ENCODE results near the gene IL31. TPM values are rescaled to one million over a fixed set of nuclear protein-coding genes. Genes with fewer than 3 reads are reported as not detected.
A peak's percentile ranks its signal among the peaks of the same experiment; 100 is the strongest.

IL31 gene
- total and polyA plus RNA-seq, 2 donors, result 0.05 to 0.14 TPM

DNA sequence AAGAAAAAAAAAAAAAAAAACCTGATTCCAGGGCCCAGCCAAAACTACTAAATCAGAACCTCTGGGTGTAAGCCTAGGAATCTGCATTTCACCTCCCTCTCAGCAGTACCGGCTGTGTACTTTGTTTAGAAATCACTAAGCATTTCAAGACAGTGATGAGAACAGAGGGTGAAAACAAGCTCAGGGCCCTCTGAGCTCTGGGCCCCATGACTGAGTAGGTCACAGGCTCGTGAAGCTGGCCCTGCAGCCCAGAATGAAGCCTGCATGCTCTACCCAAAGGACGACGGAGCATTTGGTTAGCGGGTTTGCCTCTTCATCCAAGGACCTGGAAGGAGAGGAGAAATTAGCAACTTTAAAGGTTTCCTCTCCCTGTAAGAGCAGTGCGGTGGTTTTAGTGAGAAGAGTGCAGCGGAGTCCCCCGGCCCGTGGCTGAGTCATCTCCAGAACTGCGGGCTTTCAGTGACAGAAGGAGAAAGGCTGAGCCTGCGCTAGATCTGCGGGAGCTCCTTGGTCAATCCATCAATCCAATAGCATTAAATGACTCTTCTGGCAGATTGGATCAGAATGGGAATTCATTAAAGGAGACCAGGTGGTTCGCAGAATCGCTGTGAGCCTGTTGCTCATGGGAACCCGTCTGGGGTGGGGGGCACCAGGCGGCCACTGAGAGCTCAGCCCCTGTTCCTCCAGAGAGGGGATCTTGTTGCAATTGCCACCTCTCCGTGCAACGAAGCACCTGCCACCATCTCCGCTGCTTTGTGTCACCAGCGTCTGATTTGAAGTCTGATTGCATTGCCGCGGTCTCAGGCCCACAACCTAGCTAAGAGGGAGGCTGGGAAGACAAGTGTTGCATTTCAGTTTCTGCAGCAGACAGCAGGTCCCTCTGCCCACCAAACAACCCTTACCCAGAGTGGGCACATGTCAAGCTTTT is 7.3 kb downstream of the IL31 start:
- Histone ChIP-seq H3K4me3 (ENCODE audit: low read length in 2 of 2) (no peak overlapping the region), H3K27ac (ENCODE audit: low read depth in 1 of 2, low read length in 1 of 2) (no peak overlapping the region), H3K4me1 (ENCODE audit: control insufficient read depth in 2 of 2, insufficient read depth in 2 of 2, low read length in 2 of 2) (no peaks in the 10 kb centered on the region), H3K36me3 (ENCODE audit: control insufficient read depth in 2 of 2, insufficient read depth in 2 of 2, low read length in 1 of 2) (no peaks in the 10 kb centered on the region), H3K9me3 (ENCODE audit: control insufficient read depth in 2 of 2, insufficient read depth in 1 of 2, low read length in 1 of 2) (no peaks in the 10 kb centered on the region), H3K27me3 (ENCODE audit: control insufficient read depth in 2 of 2, insufficient read depth in 1 of 2, low read length in 1 of 2) (no peaks in the 10 kb centered on the region)
- 90% methylated on average over 22 of the region's 22 CpGs for WGBS
- DNase-seq (ENCODE audit: low read depth in 6 of 9, low spot score in 9 of 9), result no peak

DNA sequence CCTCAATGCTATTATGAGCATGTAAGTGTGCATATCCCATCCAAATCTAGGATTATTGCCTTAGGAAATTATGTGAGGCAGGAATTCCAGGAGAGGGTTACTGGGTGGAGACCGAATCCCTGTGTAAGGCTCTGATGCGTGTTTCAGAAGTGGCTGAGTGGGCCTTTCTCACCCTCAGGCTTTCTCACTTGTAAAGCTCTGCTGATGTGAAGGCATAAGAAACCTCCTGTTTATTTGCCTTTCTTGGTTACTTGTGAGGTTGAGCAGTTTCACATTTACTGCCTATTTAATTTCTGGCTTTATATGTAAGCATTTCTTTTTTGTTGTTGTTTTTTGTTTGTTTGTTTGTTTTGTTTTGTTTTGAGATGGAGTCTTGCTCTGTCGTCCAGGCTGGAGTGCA is 11.0 kb downstream of the IL31 start:
- no peaks in the 10 kb centered on the region for H3K36me3 ChIP-seq (ENCODE audit: control insufficient read depth in 2 of 2, insufficient read depth in 2 of 2, low read length in 1 of 2)
- no peaks in the 10 kb centered on the region for H3K27me3 ChIP-seq (ENCODE audit: control insufficient read depth in 2 of 2, insufficient read depth in 1 of 2, low read length in 1 of 2)
- 98% methylated on average over 3 of the region's 3 CpGs for WGBS
- no peak overlapping the region for H3K27ac ChIP-seq (ENCODE audit: low read depth in 1 of 2, low read length in 1 of 2)
- no peaks in the 10 kb centered on the region for H3K4me1 ChIP-seq (ENCODE audit: control insufficient read depth in 2 of 2, insufficient read depth in 2 of 2, low read length in 2 of 2)
- H3K4me3 ChIP-seq (ENCODE audit: low read length in 2 of 2), result no peak overlapping the region
- no peak for DNase-seq (ENCODE audit: low read depth in 6 of 9, low spot score in 9 of 9)
- no peaks in the 10 kb centered on the region for H3K9me3 ChIP-seq (ENCODE audit: control insufficient read depth in 2 of 2, insufficient read depth in 1 of 2, low read length in 1 of 2)

DNA sequence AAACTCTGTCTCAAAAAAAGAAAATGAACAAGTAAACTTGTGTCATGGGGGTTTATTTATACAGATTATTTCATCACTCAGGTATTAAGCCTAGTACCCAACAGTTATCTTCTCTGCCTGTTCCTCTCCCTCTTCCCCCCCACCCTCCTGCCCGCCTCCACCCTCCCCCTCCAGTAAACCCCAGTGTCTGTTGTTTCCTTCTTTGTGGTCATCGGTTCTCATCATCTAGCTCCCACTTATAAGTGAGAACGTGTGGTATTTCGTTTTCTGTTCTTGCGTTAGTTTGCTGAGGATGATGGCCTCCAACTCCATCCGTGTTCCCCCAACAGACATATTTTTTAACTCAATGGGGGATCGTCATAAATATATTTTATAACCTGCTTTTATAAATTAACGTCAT is 12.3 kb downstream of the IL31 start:
- WGBS, result 35% methylated on average over 8 of the region's 8 CpGs
- no peaks in the 10 kb centered on the region for H3K4me1 ChIP-seq (ENCODE audit: control insufficient read depth in 2 of 2, insufficient read depth in 2 of 2, low read length in 2 of 2)
- no peaks in the 10 kb centered on the region for H3K9me3 ChIP-seq (ENCODE audit: control insufficient read depth in 2 of 2, insufficient read depth in 1 of 2, low read length in 1 of 2)
- no peak overlapping the region for H3K4me3 ChIP-seq (ENCODE audit: low read length in 2 of 2)
- no peak overlapping the region for H3K27ac ChIP-seq (ENCODE audit: low read depth in 1 of 2, low read length in 1 of 2)
- H3K36me3 ChIP-seq (ENCODE audit: control insufficient read depth in 2 of 2, insufficient read depth in 2 of 2, low read length in 1 of 2), result no peaks in the 10 kb centered on the region
- no peaks in the 10 kb centered on the region for H3K27me3 ChIP-seq (ENCODE audit: control insufficient read depth in 2 of 2, insufficient read depth in 1 of 2, low read length in 1 of 2)
- peak in 1 of 9 donors; percentile 13 for DNase-seq (ENCODE audit: low read depth in 6 of 9, low spot score in 9 of 9)

DNA sequence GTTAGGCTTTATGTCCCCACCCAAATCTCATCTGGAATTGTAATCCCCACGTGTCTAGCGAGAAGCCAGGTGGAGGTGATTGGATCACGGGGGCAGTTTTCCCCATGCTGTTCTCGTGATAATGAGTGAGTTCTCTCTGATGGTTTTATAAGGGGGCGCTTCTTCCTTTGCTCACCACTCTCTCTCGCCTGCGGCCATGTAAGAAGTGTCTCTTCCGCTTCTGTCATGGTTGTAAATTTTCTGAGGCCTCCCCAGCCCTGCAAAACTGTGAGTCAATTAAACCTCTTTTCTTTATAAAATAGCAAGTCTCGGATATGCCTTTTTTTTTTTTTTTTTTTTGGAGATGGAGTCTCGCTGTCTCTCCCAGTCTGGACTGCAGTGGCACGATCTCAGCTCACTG is 13.3 kb downstream of the IL31 start:
- 94% methylated on average over 11 of the region's 11 CpGs for whole genome bisulfite sequencing
- no peaks in the 10 kb centered on the region for H3K36me3 ChIP-seq (ENCODE audit: control insufficient read depth in 2 of 2, insufficient read depth in 2 of 2, low read length in 1 of 2)
- no peak overlapping the region for H3K27ac ChIP-seq (ENCODE audit: low read depth in 1 of 2, low read length in 1 of 2)
- H3K9me3 ChIP-seq (ENCODE audit: control insufficient read depth in 2 of 2, insufficient read depth in 1 of 2, low read length in 1 of 2), result no peaks in the 10 kb centered on the region
- no peaks in the 10 kb centered on the region for H3K27me3 ChIP-seq (ENCODE audit: control insufficient read depth in 2 of 2, insufficient read depth in 1 of 2, low read length in 1 of 2)
- no peak for DNase-seq (ENCODE audit: low read depth in 6 of 9, low spot score in 9 of 9)
- H3K4me1 ChIP-seq (ENCODE audit: control insufficient read depth in 2 of 2, insufficient read depth in 2 of 2, low read length in 2 of 2), result no peaks in the 10 kb centered on the region
- no peak overlapping the region for H3K4me3 ChIP-seq (ENCODE audit: low read length in 2 of 2)

DNA sequence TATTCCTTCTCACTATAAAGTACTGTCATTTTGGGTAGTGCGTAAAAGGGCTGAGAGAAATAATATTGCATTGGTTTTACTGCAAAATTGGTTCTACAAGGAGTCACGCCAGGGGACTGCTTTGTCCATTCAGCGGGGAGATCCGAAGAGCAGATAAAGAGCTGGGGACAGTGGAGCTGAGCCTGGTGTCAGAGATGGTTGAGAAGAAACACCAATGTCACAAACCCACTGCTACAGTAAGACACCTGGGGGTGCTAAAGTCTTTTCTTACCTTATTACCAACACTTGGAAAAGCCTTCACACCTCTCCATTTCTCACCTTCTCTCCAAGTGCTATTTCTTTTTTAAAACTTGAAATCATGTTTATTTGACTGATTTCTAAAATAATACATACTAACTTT is 14.1 kb downstream of the IL31 start:
- Histone ChIP-seq H3K4me1 (ENCODE audit: control insufficient read depth in 2 of 2, insufficient read depth in 2 of 2, low read length in 2 of 2) (no peaks in the 10 kb centered on the region), H3K4me3 (ENCODE audit: low read length in 2 of 2) (no peak overlapping the region), H3K27ac (ENCODE audit: low read depth in 1 of 2, low read length in 1 of 2) (no peak overlapping the region), H3K36me3 (ENCODE audit: control insufficient read depth in 2 of 2, insufficient read depth in 2 of 2, low read length in 1 of 2) (no peaks in the 10 kb centered on the region), H3K27me3 (ENCODE audit: control insufficient read depth in 2 of 2, insufficient read depth in 1 of 2, low read length in 1 of 2) (no peaks in the 10 kb centered on the region), H3K9me3 (ENCODE audit: control insufficient read depth in 2 of 2, insufficient read depth in 1 of 2, low read length in 1 of 2) (no peaks in the 10 kb centered on the region)
- 72% methylated on average over 4 of the region's 4 CpGs for WGBS
- no peak for DNase-seq (ENCODE audit: low read depth in 6 of 9, low spot score in 9 of 9)

DNA sequence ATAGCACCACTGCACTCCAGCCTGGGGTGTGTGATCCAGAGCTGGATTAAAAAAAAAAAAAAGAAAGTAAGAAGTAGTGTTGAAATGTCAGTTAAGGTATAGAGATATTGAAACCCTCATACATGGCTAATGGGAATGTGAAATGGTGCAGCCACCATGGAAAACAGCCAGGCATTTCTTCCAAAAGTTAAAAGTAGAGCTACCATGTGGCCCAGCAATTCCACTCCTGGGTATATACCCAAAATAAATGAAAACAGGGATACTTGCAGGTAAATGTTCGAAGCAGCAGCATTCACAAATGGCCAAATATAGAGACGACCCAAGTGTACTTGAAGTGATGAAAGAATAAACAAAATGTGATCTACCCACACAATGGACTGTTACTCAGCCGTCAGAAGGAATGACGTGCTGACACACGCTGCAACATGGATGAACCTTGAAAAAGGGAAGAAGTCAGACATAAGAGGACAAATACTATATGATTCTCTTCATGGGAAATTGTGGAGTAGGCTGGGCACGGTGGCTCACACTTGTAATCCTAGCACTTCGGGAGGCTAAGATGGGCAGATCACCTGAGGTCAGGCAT is 15.2 kb downstream of the IL31 start:
- Histone ChIP-seq H3K27ac (ENCODE audit: low read depth in 1 of 2, low read length in 1 of 2) (no peak overlapping the region), H3K9me3 (ENCODE audit: control insufficient read depth in 2 of 2, insufficient read depth in 1 of 2, low read length in 1 of 2) (no peaks in the 10 kb centered on the region), H3K36me3 (ENCODE audit: control insufficient read depth in 2 of 2, insufficient read depth in 2 of 2, low read length in 1 of 2) (no peaks in the 10 kb centered on the region), H3K4me3 (ENCODE audit: low read length in 2 of 2) (no peak overlapping the region), H3K27me3 (ENCODE audit: control insufficient read depth in 2 of 2, insufficient read depth in 1 of 2, low read length in 1 of 2) (no peaks in the 10 kb centered on the region), H3K4me1 (ENCODE audit: control insufficient read depth in 2 of 2, insufficient read depth in 2 of 2, low read length in 2 of 2) (no peaks in the 10 kb centered on the region)
- WGBS, result 95% methylated on average over 7 of the region's 7 CpGs
- DNase-seq (ENCODE audit: low read depth in 6 of 9, low spot score in 9 of 9), result no peak

DNA sequence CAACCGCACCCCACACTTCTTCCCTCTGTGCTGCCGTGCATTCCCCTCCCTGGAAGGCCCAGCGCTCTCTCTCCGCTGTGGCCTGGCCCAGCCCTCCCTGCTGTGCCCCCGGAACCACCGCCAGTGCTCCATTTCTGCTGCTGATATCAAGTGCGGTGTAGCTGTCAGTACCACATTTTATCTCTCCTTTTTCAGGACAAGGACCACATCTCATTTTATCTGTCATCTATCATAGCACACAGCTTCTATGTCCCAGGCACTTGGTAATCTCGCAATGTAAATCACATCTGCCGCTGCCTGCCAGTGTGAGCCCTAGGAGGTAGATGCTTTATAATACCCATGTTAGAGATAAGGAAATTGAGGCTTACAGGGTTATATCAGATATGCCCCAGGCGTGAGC is 18.3 kb downstream of the IL31 start:
- Histone ChIP-seq H3K27ac (ENCODE audit: low read depth in 1 of 2, low read length in 1 of 2) (no peak overlapping the region), H3K36me3 (ENCODE audit: control insufficient read depth in 2 of 2, insufficient read depth in 2 of 2, low read length in 1 of 2) (no peaks in the 10 kb centered on the region), H3K9me3 (ENCODE audit: control insufficient read depth in 2 of 2, insufficient read depth in 1 of 2, low read length in 1 of 2) (no peaks in the 10 kb centered on the region), H3K27me3 (ENCODE audit: control insufficient read depth in 2 of 2, insufficient read depth in 1 of 2, low read length in 1 of 2) (no peaks in the 10 kb centered on the region), H3K4me1 (ENCODE audit: control insufficient read depth in 2 of 2, insufficient read depth in 2 of 2, low read length in 2 of 2) (no peaks in the 10 kb centered on the region), H3K4me3 (ENCODE audit: low read length in 2 of 2) (no peak overlapping the region)
- no peak for DNase-seq (ENCODE audit: low read depth in 6 of 9, low spot score in 9 of 9)
- WGBS, result 93% methylated on average over 10 of the region's 10 CpGs

DNA sequence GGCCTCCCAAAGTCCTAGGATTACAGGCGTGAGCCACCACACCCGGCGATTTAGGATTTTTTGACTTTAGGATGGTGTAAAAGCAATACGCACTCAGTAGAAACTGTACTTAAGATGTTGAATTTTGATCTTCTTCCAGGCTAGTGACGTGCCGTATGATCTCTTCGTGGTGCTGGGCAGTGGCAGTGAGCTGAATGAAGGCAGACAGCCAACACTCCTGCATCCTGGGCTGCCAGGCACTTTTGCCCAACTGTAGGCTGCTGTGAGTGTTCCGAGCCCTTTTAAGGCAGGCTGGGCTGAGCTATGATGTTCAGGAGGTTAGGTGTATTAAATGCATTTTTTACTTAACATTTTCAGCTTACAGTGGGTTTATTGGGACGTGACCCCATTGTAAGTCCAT is 21.3 kb downstream of the IL31 start:
- Histone ChIP-seq H3K9me3 (ENCODE audit: control insufficient read depth in 2 of 2, insufficient read depth in 1 of 2, low read length in 1 of 2) (no peaks in the 10 kb centered on the region), H3K36me3 (ENCODE audit: control insufficient read depth in 2 of 2, insufficient read depth in 2 of 2, low read length in 1 of 2) (no peaks in the 10 kb centered on the region), H3K27ac (ENCODE audit: low read depth in 1 of 2, low read length in 1 of 2) (no peak overlapping the region), H3K4me3 (ENCODE audit: low read length in 2 of 2) (no peak overlapping the region), H3K4me1 (ENCODE audit: control insufficient read depth in 2 of 2, insufficient read depth in 2 of 2, low read length in 2 of 2) (no peaks in the 10 kb centered on the region), H3K27me3 (ENCODE audit: control insufficient read depth in 2 of 2, insufficient read depth in 1 of 2, low read length in 1 of 2) (no peaks in the 10 kb centered on the region)
- 98% methylated on average over 9 of the region's 9 CpGs for WGBS
- no peak for DNase-seq (ENCODE audit: low read depth in 6 of 9, low spot score in 9 of 9)

DNA sequence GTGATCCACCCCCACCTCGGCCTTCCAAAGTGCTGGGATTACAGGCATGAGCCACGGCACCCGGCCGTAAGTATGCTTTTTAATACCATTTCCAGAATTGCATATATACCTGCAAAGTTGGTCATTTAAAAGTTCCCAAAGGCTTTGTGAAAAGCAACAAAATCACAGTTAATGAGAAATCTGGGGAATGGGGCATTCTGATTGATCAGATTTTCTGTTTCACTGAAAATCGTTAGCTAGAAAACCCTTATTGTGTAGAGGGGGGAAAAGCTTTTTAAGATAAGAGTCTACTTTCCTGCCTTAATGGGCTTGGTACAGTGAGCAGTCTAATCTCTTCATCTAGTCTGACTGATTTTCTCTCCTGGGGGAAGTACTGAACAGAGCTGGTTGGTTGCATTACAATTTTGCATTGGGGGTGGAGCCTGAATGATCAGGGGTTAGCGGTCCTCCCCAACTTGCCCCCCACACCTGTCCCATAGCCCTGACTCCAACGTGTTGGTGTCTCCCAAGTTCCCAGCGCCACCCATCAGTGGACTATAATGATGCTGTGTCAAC is 23.8 kb downstream of the IL31 start:
- Histone ChIP-seq H3K27me3 (ENCODE audit: control insufficient read depth in 2 of 2, insufficient read depth in 1 of 2, low read length in 1 of 2) (no peaks in the 10 kb centered on the region), H3K4me3 (ENCODE audit: low read length in 2 of 2) (no peak overlapping the region), H3K27ac (ENCODE audit: low read depth in 1 of 2, low read length in 1 of 2) (no peak overlapping the region), H3K36me3 (ENCODE audit: control insufficient read depth in 2 of 2, insufficient read depth in 2 of 2, low read length in 1 of 2) (no peaks in the 10 kb centered on the region), H3K4me1 (ENCODE audit: control insufficient read depth in 2 of 2, insufficient read depth in 2 of 2, low read length in 2 of 2) (no peaks in the 10 kb centered on the region), H3K9me3 (ENCODE audit: control insufficient read depth in 2 of 2, insufficient read depth in 1 of 2, low read length in 1 of 2) (no peaks in the 10 kb centered on the region)
- WGBS, result 85% methylated on average over 8 of the region's 8 CpGs
- DNase-seq (ENCODE audit: low read depth in 6 of 9, low spot score in 9 of 9), result no peak

Measured in thymus (tissue), 11 donors.